ENCODE measurements around the gene DCAF5. TPM values are rescaled to one million over a fixed set of nuclear protein-coding genes. Genes with fewer than 3 reads are reported as not detected.

The DCAF5 gene
- total RNA-seq, 1 donor from 2014 or later: 48.3 TPM

DNA sequence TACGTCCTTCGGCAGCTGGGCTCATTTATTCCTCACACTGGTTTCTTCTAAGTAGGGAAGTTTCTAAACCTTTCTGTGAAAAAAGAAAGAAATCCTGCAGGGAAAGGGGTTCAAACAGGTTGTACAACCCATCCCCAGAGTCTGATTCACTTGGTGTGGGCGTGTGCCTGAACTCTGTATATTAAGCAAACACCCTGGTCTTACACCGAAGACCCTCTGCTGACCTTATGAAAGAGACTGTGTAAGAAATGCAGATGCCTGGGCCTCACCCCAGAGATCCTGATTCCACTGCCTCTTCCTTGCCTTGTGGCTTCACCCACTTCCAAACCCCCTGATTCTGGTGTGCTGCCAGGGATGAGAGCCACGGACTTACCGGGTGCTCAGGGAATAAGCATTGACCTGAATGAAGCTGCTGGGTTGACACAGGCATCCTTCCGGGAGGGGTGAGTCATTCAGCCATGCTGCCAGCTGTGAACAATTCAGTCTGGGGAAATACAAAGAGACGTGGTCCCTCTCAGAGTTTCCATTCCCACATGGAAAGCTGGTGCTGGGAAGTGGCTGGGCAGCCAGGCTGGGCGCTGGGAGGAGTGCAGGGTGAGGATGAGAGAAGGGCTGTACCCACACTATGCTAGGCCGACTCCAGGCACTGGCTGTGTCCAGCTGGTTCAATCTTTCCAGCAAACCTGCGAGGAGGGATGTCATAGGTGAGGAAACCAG is 147.3 kb downstream of the DCAF5 start:
- Mint-ChIP-seq H3K4me1 (ENCODE audit: low read depth) (peaks cover 46% of the 10 kb centered on the region), H3K27ac (ENCODE audit: unreplicated experiment) (peak overlapping the region; percentile 92), H3K36me3 (ENCODE audit: low read depth) (no peaks in the 10 kb centered on the region), H3K9me3 (ENCODE audit: low read depth) (no peaks in the 10 kb centered on the region), H3K27me3 (ENCODE audit: low read depth) (no peaks in the 10 kb centered on the region), H3K4me3 (ENCODE audit: unreplicated experiment) (peak overlapping the region; percentile 50)
- TF ChIP-seq, protein P1, sequence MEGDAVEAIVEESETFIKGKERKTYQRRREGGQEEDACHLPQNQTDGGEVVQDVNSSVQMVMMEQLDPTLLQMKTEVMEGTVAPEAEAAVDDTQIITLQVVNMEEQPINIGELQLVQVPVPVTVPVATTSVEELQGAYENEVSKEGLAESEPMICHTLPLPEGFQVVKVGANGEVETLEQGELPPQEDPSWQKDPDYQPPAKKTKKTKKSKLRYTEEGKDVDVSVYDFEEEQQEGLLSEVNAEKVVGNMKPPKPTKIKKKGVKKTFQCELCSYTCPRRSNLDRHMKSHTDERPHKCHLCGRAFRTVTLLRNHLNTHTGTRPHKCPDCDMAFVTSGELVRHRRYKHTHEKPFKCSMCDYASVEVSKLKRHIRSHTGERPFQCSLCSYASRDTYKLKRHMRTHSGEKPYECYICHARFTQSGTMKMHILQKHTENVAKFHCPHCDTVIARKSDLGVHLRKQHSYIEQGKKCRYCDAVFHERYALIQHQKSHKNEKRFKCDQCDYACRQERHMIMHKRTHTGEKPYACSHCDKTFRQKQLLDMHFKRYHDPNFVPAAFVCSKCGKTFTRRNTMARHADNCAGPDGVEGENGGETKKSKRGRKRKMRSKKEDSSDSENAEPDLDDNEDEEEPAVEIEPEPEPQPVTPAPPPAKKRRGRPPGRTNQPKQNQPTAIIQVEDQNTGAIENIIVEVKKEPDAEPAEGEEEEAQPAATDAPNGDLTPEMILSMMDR (IDR thresholded peaks at IDR 0.05): no peak
- DNase-seq (ENCODE audit: low spot score): no peak

DNA sequence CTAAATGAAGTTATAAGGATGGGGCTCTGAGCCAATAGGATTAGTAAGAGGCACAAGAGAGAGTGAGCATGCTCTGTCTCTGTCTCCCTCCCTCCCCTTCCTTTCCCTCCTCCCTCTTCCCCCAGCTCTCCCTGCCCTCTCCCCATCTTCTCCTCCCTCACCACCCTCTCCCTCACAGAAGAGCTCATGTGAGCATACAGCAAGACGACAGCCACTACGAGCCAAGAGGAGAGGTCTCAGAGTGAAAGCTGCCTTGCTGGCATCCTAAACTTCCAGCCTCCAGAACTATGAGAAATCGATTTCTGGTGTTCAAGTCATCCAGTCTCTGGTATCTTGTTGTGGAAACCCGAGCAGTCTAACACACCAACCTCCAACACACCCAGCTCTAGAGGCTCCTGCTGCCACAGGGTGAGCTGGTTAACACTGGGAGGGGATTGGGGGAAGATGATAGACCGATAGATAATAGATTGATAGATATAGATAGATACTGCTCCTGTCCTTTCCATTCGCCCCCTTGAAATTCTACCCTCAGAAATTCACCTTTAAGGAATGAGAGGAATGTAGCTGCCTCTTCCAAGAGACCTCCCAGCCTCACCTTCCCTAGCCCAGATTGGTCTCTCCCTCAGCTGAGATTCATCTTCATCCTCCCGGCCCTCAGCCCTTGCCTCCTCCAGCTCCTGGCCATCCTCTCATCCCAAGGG is 148.0 kb downstream of the DCAF5 start:
- TF ChIP-seq, protein P1 (IDR thresholded peaks at IDR 0.05): no peak
- Mint-ChIP-seq H3K36me3 (ENCODE audit: low read depth) (no peaks in the 10 kb centered on the region), H3K4me1 (ENCODE audit: low read depth) (peaks cover 44% of the 10 kb centered on the region), H3K27me3 (ENCODE audit: low read depth) (no peaks in the 10 kb centered on the region), H3K27ac (ENCODE audit: unreplicated experiment) (peak overlapping the region; percentile 92), H3K9me3 (ENCODE audit: low read depth) (no peaks in the 10 kb centered on the region), H3K4me3 (ENCODE audit: unreplicated experiment) (peak overlapping the region; percentile 50)
- DNase-seq (ENCODE audit: low spot score): no peak

DNA sequence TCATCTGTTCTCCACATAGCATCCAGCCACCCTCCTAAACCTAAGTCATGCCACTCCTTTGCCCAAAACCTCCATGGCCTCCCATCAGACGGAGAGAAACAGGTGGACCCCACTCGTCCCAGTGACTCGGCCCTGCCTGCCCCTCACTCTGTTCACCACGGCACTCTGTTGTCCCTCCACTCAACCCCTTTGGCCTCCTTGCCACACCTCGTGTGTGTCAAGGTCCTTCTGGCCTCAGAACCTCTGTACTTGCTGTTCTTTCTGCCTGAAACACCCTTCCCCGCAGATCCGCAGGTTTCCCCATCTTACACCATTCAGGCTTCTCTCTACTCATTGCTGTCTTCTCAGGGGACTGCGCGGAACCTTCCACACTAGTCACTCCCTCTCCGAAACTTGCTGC is 149.3 kb downstream of the DCAF5 start:
- no peak for DNase-seq (ENCODE audit: low spot score)
- Mint-ChIP-seq H3K27ac (ENCODE audit: unreplicated experiment) (peak overlapping the region; percentile 7), H3K4me1 (ENCODE audit: low read depth) (peaks cover 38% of the 10 kb centered on the region), H3K9me3 (ENCODE audit: low read depth) (no peaks in the 10 kb centered on the region), H3K4me3 (ENCODE audit: unreplicated experiment) (no peak overlapping the region), H3K36me3 (ENCODE audit: low read depth) (no peaks in the 10 kb centered on the region), H3K27me3 (ENCODE audit: low read depth) (no peaks in the 10 kb centered on the region)
- TF ChIP-seq, protein P1 (IDR thresholded peaks at IDR 0.05): no peak

DNA sequence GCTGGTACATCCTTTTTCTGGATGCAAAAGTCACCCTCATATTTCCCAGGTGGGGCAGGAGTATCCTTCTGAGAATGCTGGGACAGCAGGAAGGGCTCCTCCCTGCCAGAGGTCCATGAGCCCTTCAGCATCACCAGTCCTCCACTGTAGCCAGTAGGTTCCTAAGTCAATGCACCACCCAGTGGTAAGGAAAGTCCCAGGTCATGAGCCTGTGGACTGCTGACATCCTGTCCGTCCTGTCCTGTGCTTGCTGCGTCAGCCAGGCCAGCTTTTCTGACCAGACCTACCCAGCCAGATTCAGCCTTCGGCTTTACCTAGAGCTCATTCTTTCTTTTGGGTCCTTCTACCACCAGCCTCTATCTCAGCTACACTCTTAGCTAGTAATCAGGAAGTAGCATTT is 150.8 kb downstream of the DCAF5 start:
- Mint-ChIP-seq H3K9me3 (ENCODE audit: low read depth) (no peaks in the 10 kb centered on the region), H3K27me3 (ENCODE audit: low read depth) (no peaks in the 10 kb centered on the region), H3K36me3 (ENCODE audit: low read depth) (no peaks in the 10 kb centered on the region), H3K4me3 (ENCODE audit: unreplicated experiment) (no peak overlapping the region), H3K27ac (ENCODE audit: unreplicated experiment) (no peak overlapping the region), H3K4me1 (ENCODE audit: low read depth) (peaks cover 29% of the 10 kb centered on the region)
- no peak for DNase-seq (ENCODE audit: low spot score)
- TF ChIP-seq, protein P1 (IDR thresholded peaks at IDR 0.05): peak; percentile 28

DNA sequence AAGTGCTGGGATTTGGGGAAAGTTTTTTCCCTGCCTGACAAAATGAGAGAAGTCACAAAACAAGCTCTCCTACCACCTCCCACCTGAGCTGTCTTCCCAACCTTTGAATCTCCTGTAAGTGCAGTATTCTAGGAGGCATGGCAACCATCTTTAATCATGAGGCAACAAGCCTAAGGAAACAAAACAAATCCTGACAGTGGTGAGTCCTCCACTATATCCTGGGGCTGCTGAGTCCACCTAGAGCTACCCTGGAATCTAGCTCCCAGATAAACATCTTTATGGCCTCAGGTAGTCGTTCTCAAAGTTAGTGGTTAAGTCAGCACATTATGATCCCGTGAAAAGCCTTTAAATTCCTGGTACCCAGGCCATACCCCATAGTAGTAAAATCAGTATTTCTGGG is 151.5 kb downstream of the DCAF5 start:
- Mint-ChIP-seq H3K27me3 (ENCODE audit: low read depth) (no peaks in the 10 kb centered on the region), H3K27ac (ENCODE audit: unreplicated experiment) (no peak overlapping the region), H3K36me3 (ENCODE audit: low read depth) (no peaks in the 10 kb centered on the region), H3K4me1 (ENCODE audit: low read depth) (peaks cover 22% of the 10 kb centered on the region), H3K4me3 (ENCODE audit: unreplicated experiment) (no peak overlapping the region), H3K9me3 (ENCODE audit: low read depth) (no peaks in the 10 kb centered on the region)
- TF ChIP-seq, protein P1 (IDR thresholded peaks at IDR 0.05): no peak
- DNase-seq (ENCODE audit: low spot score): no peak

Other genes with a start within 250 kb of the DCAF5 start
- gene ACTN1, start 173.8 kb downstream of the DCAF5 start, total RNA-seq: 808 to 1,105 TPM (median 1,102 TPM) in 3 replicates
- gene EXD2, start 38.4 kb upstream of the DCAF5 start, total RNA-seq: 25.3 to 28.3 TPM (median 27.0 TPM) in 3 replicates
- 28.1 to 36.7 TPM (median 34.4 TPM) in 3 replicates for gene GALNT16, start 107.0 kb upstream of the DCAF5 start, total RNA-seq
- 140 to 205 TPM (median 158 TPM) in 3 replicates for gene ERH, start 245.2 kb upstream of the DCAF5 start, total RNA-seq
- 78.9 to 94.5 TPM (median 81.3 TPM) in 3 replicates for gene SLC39A9, start 245.6 kb upstream of the DCAF5 start, total RNA-seq

Data from chondrocyte (in vitro differentiated cells).